IMR-90 (cell line): ENCODE measurements around the gene LCA5L. TPM values are rescaled to one million over a fixed set of nuclear protein-coding genes. Genes with fewer than 3 reads are reported as not detected.

Experiments
- ATAC-seq: fragments of 200-7000 bp; cut with Tn5 transposase; 2 replicates; pipeline ENCODE4 v1.9.1; 2020; ENCODE audit warnings: low read depth, mild to moderate bottlenecking, moderate library complexity
- BruUV-seq: library from RNA; stranded (reverse); fragments of 400-500 nt; replicated peaks from 2 replicates; lab custom pipeline; 2021; lab: Mats Ljungman, UMichigan
- CTCF ChIA-PET: fragments of 300-600 bp; formaldehyde crosslinking; extraction: SDS; loops from one replicate; lab custom pipeline; 2021; ENCODE audit warnings: antibody characterized with exemption; lab: Yijun Ruan, JAX
- POLR2A ChIA-PET: fragments of 300-600 bp; sonication (Branson Sonifier 250); formaldehyde crosslinking; loops from one replicate; lab custom pipeline; 2022; ENCODE audit warnings: antibody characterized with exemption; ENCODE audit not compliant: unreplicated experiment; lab: Charles Lee
- DNase-seq: peaks from one replicate; pipeline ENCODE4 v3.0.0; 2013
- H2AFZ ChIP-seq: replicated peaks from 2 replicates; pipeline ENCODE3; 2013; ENCODE audit warnings: low read length, mild to moderate bottlenecking; ENCODE audit not compliant: poor library complexity
- H2AK5ac ChIP-seq: 2 replicates; pipeline ENCODE4 v1.6.1; 2013; ENCODE audit warnings: low read depth, low read length, inconsistent platforms
- H2AK9ac ChIP-seq: replicated peaks from 2 replicates; pipeline ENCODE3; 2013; ENCODE audit warnings: mild to moderate bottlenecking, low read depth, low read length, moderate library complexity; ENCODE audit not compliant: poor library complexity
- H2BK120ac ChIP-seq: 2 replicates; pipeline ENCODE4 v1.6.1; 2013; ENCODE audit warnings: low read depth, low read length, inconsistent platforms
- H2BK15ac ChIP-seq: 3 replicates; pipeline ENCODE4 v1.6.1; 2013; ENCODE audit warnings: low read depth, low read length, inconsistent platforms
- H2BK20ac ChIP-seq: 2 replicates; pipeline ENCODE4 v1.6.1; 2013; ENCODE audit warnings: low read depth, mild to moderate bottlenecking, inconsistent platforms, low read length, moderate library complexity
- H2BK5ac ChIP-seq: 2 replicates; pipeline ENCODE4 v1.6.1; 2013; ENCODE audit warnings: mild to moderate bottlenecking, low read depth, low read length, inconsistent platforms; ENCODE audit not compliant: poor library complexity, severe bottlenecking
- H3K14ac ChIP-seq: replicated peaks from 2 replicates; pipeline ENCODE4 v1.6.1; 2013; ENCODE audit warnings: low read depth, low read length, inconsistent platforms
- H3K18ac ChIP-seq: 2 replicates; pipeline ENCODE4 v1.6.1; 2013; ENCODE audit warnings: low read depth, low read length, control low read depth
- H3K23ac ChIP-seq: 2 replicates; pipeline ENCODE4 v1.6.1; 2013; ENCODE audit warnings: low read depth, low read length, inconsistent platforms
- H3K27ac ChIP-seq: 2 replicates; pipeline ENCODE4 v1.5.1; 2013; ENCODE audit warnings: mild to moderate bottlenecking, control low read depth, low read length; ENCODE audit not compliant: insufficient read depth
- H3K27me3 ChIP-seq: 2 replicates; pipeline ENCODE4 v1.6.1; 2013; ENCODE audit warnings: low read length; ENCODE audit not compliant: control insufficient read depth, insufficient read depth
- H3K36me3 ChIP-seq: 2 replicates; pipeline ENCODE4 v1.6.1; 2013; ENCODE audit warnings: low read length, mixed read lengths; ENCODE audit not compliant: control insufficient read depth, insufficient read depth
- H3K4ac ChIP-seq: 2 replicates; pipeline ENCODE4 v1.6.1; 2013; ENCODE audit warnings: low read depth, low read length, inconsistent platforms
- H3K4me1 ChIP-seq: 2 replicates; pipeline ENCODE4 v1.6.1; 2013; ENCODE audit warnings: low read length, mixed read lengths; ENCODE audit not compliant: control insufficient read depth, insufficient read depth
- H3K4me2 ChIP-seq: 2 replicates; pipeline ENCODE4 v1.6.1; 2013; ENCODE audit warnings: low read depth, mild to moderate bottlenecking, control low read depth, low read length, moderate library complexity
- H3K4me3 ChIP-seq: 2 replicates; pipeline ENCODE4 v1.5.1; 2013; ENCODE audit warnings: low read depth, mild to moderate bottlenecking, control low read depth, low read length, moderate library complexity; ENCODE audit not compliant: insufficient read depth
- H3K56ac ChIP-seq: 2 replicates; pipeline ENCODE4 v1.6.1; 2013; ENCODE audit warnings: low read length, inconsistent platforms; ENCODE audit not compliant: insufficient read depth; ENCODE audit errors: extremely low read depth
- H3K79me1 ChIP-seq, 2 experiments: 2 replicates each; pipeline ENCODE4 v1.6.1; 2013; ENCODE audit warnings: low read length in 2 of 2, inconsistent platforms in 1 of 2, low read depth in 1 of 2
- H3K9ac ChIP-seq: 2 replicates; pipeline ENCODE4 v1.6.1; 2013; ENCODE audit warnings: low read depth, low read length, control low read depth
- H3K9me1 ChIP-seq: 2 replicates; pipeline ENCODE4 v1.6.1; 2013; ENCODE audit warnings: low read length, inconsistent platforms; ENCODE audit not compliant: insufficient read depth
- H3K9me3 ChIP-seq: 2 replicates; pipeline ENCODE4 v1.6.1; 2013; ENCODE audit warnings: low read length; ENCODE audit not compliant: control insufficient read depth, insufficient read depth
- H4K20me1 ChIP-seq: 2 replicates; pipeline ENCODE4 v1.6.1; 2013; ENCODE audit warnings: low read length, inconsistent platforms; ENCODE audit not compliant: insufficient read depth
- H4K5ac ChIP-seq: 2 replicates; pipeline ENCODE4 v1.6.1; 2013; ENCODE audit warnings: mild to moderate bottlenecking, low read depth, low read length, control low read depth
- H4K8ac ChIP-seq, 2 experiments: 2 replicates each; pipeline ENCODE4 v1.6.1; 2013; ENCODE audit warnings: low read depth in 2 of 2, low read length in 2 of 2, control low read depth in 1 of 2, inconsistent platforms in 1 of 2
- H4K91ac ChIP-seq: 2 replicates; pipeline ENCODE4 v1.6.1; 2013; ENCODE audit warnings: low read depth, low read length, inconsistent platforms; ENCODE audit not compliant: insufficient read depth
- BHLHE40 ChIP-seq: fragments of 150-350 bp; IDR thresholded peaks from 2 replicates; pipeline ENCODE4 v1.6.1; 2016; ENCODE audit warnings: mild to moderate bottlenecking, low read depth, low read length
- CEBPB ChIP-seq: IDR thresholded peaks from 2 replicates; pipeline ENCODE4 v1.6.1; 2012; ENCODE audit warnings: low read depth, low read length, improper control_type of control experiment
- CHD1 ChIP-seq: IDR thresholded peaks from 2 replicates; pipeline ENCODE4 v1.6.1; 2012; ENCODE audit warnings: low read depth, low read length, improper control_type of control experiment
- ELK1 ChIP-seq: fragments of 150-350 bp; IDR thresholded peaks from 2 replicates; pipeline ENCODE4 v1.6.1; 2016; ENCODE audit warnings: low read depth, mild to moderate bottlenecking, low read length, moderate library complexity, borderline replicate concordance
- FOS ChIP-seq: fragments of 150-350 bp; IDR thresholded peaks from 2 replicates; pipeline ENCODE4 v1.6.1; 2016; ENCODE audit warnings: low read depth, low read length
- MAFK ChIP-seq: IDR thresholded peaks from 2 replicates; pipeline ENCODE4 v1.6.1; 2012; ENCODE audit warnings: low read depth, low read length, improper control_type of control experiment
- MAZ ChIP-seq: IDR thresholded peaks from 2 replicates; pipeline ENCODE4 v1.6.1; 2012; ENCODE audit warnings: low read depth, mild to moderate bottlenecking, low read length, improper control_type of control experiment, moderate library complexity, borderline replicate concordance
- POLR2A ChIP-seq: IDR thresholded peaks from 2 replicates; pipeline ENCODE4 v1.6.1; 2012; ENCODE audit warnings: mild to moderate bottlenecking, low read depth, low read length
- RCOR1 ChIP-seq: IDR thresholded peaks from 2 replicates; pipeline ENCODE4 v1.6.1; 2012; ENCODE audit warnings: mild to moderate bottlenecking, low read length, improper control_type of control experiment; ENCODE audit not compliant: insufficient replicate concordance
- RFX5 ChIP-seq: IDR thresholded peaks from 2 replicates; pipeline ENCODE4 v1.8.0; 2012; ENCODE audit warnings: low read depth, mild to moderate bottlenecking, low read length, moderate library complexity
- SMC3 ChIP-seq: fragments of 150-350 bp; IDR thresholded peaks from 2 replicates; pipeline ENCODE4 v1.6.1; 2016; ENCODE audit warnings: low read depth, mild to moderate bottlenecking, antibody characterized with exemption, low read length, moderate library complexity
- WGBS, 2 experiments: methylation state at CpG; one replicate each; pipeline versions ENCODE4 v1.1.5 to v1.1.7; 2013; ENCODE audit warnings: missing lambda C conversion rate in 2 of 2; ENCODE audit not compliant: insufficient read length in 1 of 2; ENCODE audit errors: extremely low coverage in 2 of 2; 5-methylcytosine and 5-hydroxymethylcytosine counted together
- dilution Hi-C: fragments of 300-500 bp; cut with HindIII; formaldehyde crosslinking; loops from one replicate; pipeline ENCODE4 v1.14.3; 2018; ENCODE audit warnings: low sequenced_read_pairs; ENCODE audit not compliant: unreplicated experiment
- in situ Hi-C: fragments of 300-500 bp; cut with MboI; formaldehyde crosslinking; loops from 3 replicates; pipeline ENCODE4 v1.14.3; 2019; ENCODE audit warnings: low sequenced_read_pairs, inconsistent platforms, mixed read lengths
- intact Hi-C: fragments of 100-400 bp; cut with micrococcal nuclease; formaldehyde crosslinking; loops from 2 replicates; pipeline ENCODE4 v1.10.0; 2022
- polyA plus RNA-seq, 3 experiments: library from polyadenylated mRNA; depleted of rRNA; stranded (reverse); fragments of >200 nt; gene quantifications; 2 replicates each; pipeline ENCODE4 v1.2.3, GENCODE V29; 2012; ENCODE audit warnings: low replicate concordance in 1 of 3
- total RNA-seq: library from RNA; depleted of rRNA; stranded (reverse); fragments of >200 nt; gene quantifications from 2 replicates; pipeline ENCODE4 v1.2.3, GENCODE V29; 2012

Gene LCA5L
- total and polyA plus RNA-seq, 2 of the 4 experiments (the other 2 are of a cell fraction), result 0.18 to 0.26 TPM

GRCh38 chr21:39381009-39381408, 64.6 kb downstream of the LCA5L start:
- CTCF ChIA-PET, result no interaction called here
- POLR2A ChIA-PET, result interaction anchor here (0.8 kb wide), 1 partner anchor 29 kb away, joined by 3 read pairs; no protein-coding TSS in a partner anchor

More at GRCh38 chr21:39381009-39381408, 64.6 kb downstream of the LCA5L start:
- TF ChIP-seq SMC3 (no peak), CEBPB (no peak), MAFK (no peak), RFX5 (no peak), RCOR1 (no peak), CHD1 (no peak), ELK1 (no peak), FOS (no peak), MAZ (no peak), BHLHE40 (no peak), POLR2A (no peak)
- peak overlapping the region; percentile 44; the same call in 1 of the 2 replicates for H2AK5ac ChIP-seq
- in situ Hi-C loops, result no loop called here
- no peaks in the 10 kb centered on the region for H4K20me1 ChIP-seq
- H3K79me1 ChIP-seq, result peaks cover 10 to 34% of the 10 kb centered on the region in 2 experiments
- no peaks in the 10 kb centered on the region for H3K27me3 ChIP-seq
- peak overlapping the region; percentile 16; the same call in 1 of the 2 replicates for H2BK120ac ChIP-seq
- H3K18ac ChIP-seq, result no peak overlapping the region
- peak overlapping the region; percentile 93 for H2AFZ ChIP-seq
- no peaks in the 10 kb centered on the region; the same call in 1 of the 2 replicates for H3K36me3 ChIP-seq
- dilution Hi-C loops, result no loop called here
- DNase-seq (no peak), ATAC-seq (no peak)
- H2BK15ac ChIP-seq, result 0 out of 3 replicates have a peak overlapping the region, but pooled peaks have one; percentile 23
- BruUV-seq, result no TSS peak
- H3K9me1 ChIP-seq, result peaks cover 11% of the 10 kb centered on the region
- no peak overlapping the region for H2BK20ac ChIP-seq
- peak overlapping the region; percentile 10; the same call in 1 of the 2 replicates for H4K5ac ChIP-seq
- H3K14ac ChIP-seq, result peak overlapping the region; percentile 92
- peak overlapping the region; percentile 25 to 65; a peak in 2 of 4 replicates for H4K8ac ChIP-seq
- H3K9me3 ChIP-seq, result no peaks in the 10 kb centered on the region
- peaks cover 8% of the 10 kb centered on the region for H3K4me1 ChIP-seq
- peak overlapping the region; percentile 84 for H3K23ac ChIP-seq
- peak overlapping the region; percentile 70; the same call in 1 of the 2 replicates for H4K91ac ChIP-seq
- H3K4ac ChIP-seq, result peak overlapping the region; percentile 79
- H3K56ac ChIP-seq, result peak overlapping the region; percentile 83; the same call in 1 of the 2 replicates
- peak overlapping the region; percentile 83 for H3K9ac ChIP-seq
- peak overlapping the region; percentile 72 for H3K27ac ChIP-seq
- no CpG with 5 or more reads among the region's 12 CpGs for WGBS, 2 experiments
- intact Hi-C loops, result loop anchor here (10.0 kb wide), 1 partner anchor 876 kb away; no protein-coding TSS in a partner anchor
- H3K4me3 ChIP-seq, result peak overlapping the region; percentile 71
- H2AK9ac ChIP-seq, result peak overlapping the region; percentile 21
- H2BK5ac ChIP-seq, result peak overlapping the region; percentile 63
- H3K4me2 ChIP-seq, result peak overlapping the region; percentile 96
